HG03469 (cell line): ENCODE data around the gene PNPLA2.

Experiments used
- ATAC-seq: cut with Tn5 transposase; IDR thresholded peaks from one replicate; pipeline ENCODE4 v1.9.1; 2021; ENCODE audit warnings: mild to moderate bottlenecking, moderate library complexity, moderate number of reproducible peaks; ENCODE audit not compliant: unreplicated experiment

Gene PNPLA2

GRCh38 chr11:855796-856195 lies 37.1 kb downstream of the PNPLA2 start:
- no peak for ATAC-seq

GRCh38 chr11:856397-856796 lies 37.7 kb downstream of the PNPLA2 start:
- no peak for ATAC-seq

- no peak for ATAC-seq
These were observed 39.5 kb downstream of the PNPLA2 start for GRCh38 chr11:858053-858761.

GRCh38 chr11:858762-859339 lies 40.1 kb downstream of the PNPLA2 start:
- no peak for ATAC-seq

GRCh38 chr11:859394-860131 lies 40.8 kb downstream of the PNPLA2 start:
- no peak for ATAC-seq

- ATAC-seq: no peak
These were observed 41.8 kb downstream of the PNPLA2 start for GRCh38 chr11:860234-861104.

- ATAC-seq: no peak
These were observed 42.4 kb downstream of the PNPLA2 start for GRCh38 chr11:861105-861479.

GRCh38 chr11:862081-862661 lies 43.5 kb downstream of the PNPLA2 start:
- ATAC-seq: no peak

GRCh38 chr11:862696-863022 lies 43.9 kb downstream of the PNPLA2 start:
- ATAC-seq: no peak

- no peak for ATAC-seq
These were observed 44.6 kb downstream of the PNPLA2 start for GRCh38 chr11:863023-863909.

- ATAC-seq: no peak
These were observed 45.5 kb downstream of the PNPLA2 start for GRCh38 chr11:863910-864827.

GRCh38 chr11:864898-865297 lies 46.2 kb downstream of the PNPLA2 start:
- no peak for ATAC-seq

GRCh38 chr11:865462-866430 lies 47.0 kb downstream of the PNPLA2 start:
- ATAC-seq: no peak

- no peak for ATAC-seq
These were observed 47.8 kb downstream of the PNPLA2 start for GRCh38 chr11:866481-866880.

GRCh38 chr11:867856-868358 lies 49.2 kb downstream of the PNPLA2 start:
- ATAC-seq: no peak

GRCh38 chr11:868394-868793 lies 49.7 kb downstream of the PNPLA2 start:
- ATAC-seq: no peak

GRCh38 chr11:868802-869201 lies 50.1 kb downstream of the PNPLA2 start:
- no peak for ATAC-seq
